SK-N-SH (cell line): Measurements from ENCODE around the gene C4orf36.

Experiments used
- CHD2 ChIP-seq: fragments of 150-350 bp; IDR thresholded peaks from 2 replicates; pipeline ENCODE4 v1.6.1; 2018; ENCODE audit warnings: low read length; ENCODE audit not compliant: partially characterized antibody
- CTCF ChIP-seq: fragments of 200-600 bp; sonication (generic); IDR thresholded peaks from 2 replicates; pipeline ENCODE4 v1.6.1; 2017; ENCODE audit warnings: antibody characterized with exemption, mild to moderate bottlenecking, moderate library complexity
- EZH2phosphoT487 ChIP-seq: fragments of 200-600 bp; sonication (generic); IDR thresholded peaks from 2 replicates; pipeline ENCODE4 v1.6.1; 2017; ENCODE audit warnings: low read depth, mixed run types, mild to moderate bottlenecking, antibody characterized with exemption, moderate library complexity, borderline replicate concordance
- FOXM1 ChIP-seq: IDR thresholded peaks from 2 replicates; pipeline ENCODE4 v1.4.0; 2012; ENCODE audit warnings: low read depth, mild to moderate bottlenecking
- MAX ChIP-seq: IDR thresholded peaks from 2 replicates; pipeline ENCODE4 v1.4.0; 2012; ENCODE audit warnings: low read depth
- TAF1 ChIP-seq: IDR thresholded peaks from 2 replicates; pipeline ENCODE4 v1.6.1; 2012; ENCODE audit warnings: low read depth, mild to moderate bottlenecking, low read length, moderate library complexity, borderline replicate concordance

GRCh38 chr4:86895692-86896488 lies 3.7 kb upstream of the C4orf36 start:
- TF ChIP-seq CTCF: peak; percentile 92
- TF ChIP-seq EZH2phosphoT487: no peak
- TF ChIP-seq TAF1: no peak
- TF ChIP-seq FOXM1: no peak
- no peak for TF ChIP-seq MAX
- no peak for TF ChIP-seq CHD2
